B cell (primary cell): ENCODE results near the gene TENM4. TPM values are rescaled to one million over a fixed set of nuclear protein-coding genes. Genes with fewer than 3 reads are reported as not detected.

Experiments
- ATAC-seq: fragments of 200-7000 bp; cut with Tn5 transposase; one replicate; pipeline ENCODE4 v1.10.0; 2021; ENCODE audit warnings: low read depth, mild to moderate bottlenecking, moderate number of reproducible peaks, moderate library complexity
- CTCF ChIA-PET: fragments of 350-600 bp; sonication (Branson Sonifier 250); formaldehyde crosslinking; loops from one replicate; lab custom pipeline; 2021; ENCODE audit warnings: antibody characterized with exemption, inconsistent platforms; lab: Charles Lee
- POLR2A ChIA-PET: fragments of 350-600 bp; sonication (Branson Sonifier 250); formaldehyde crosslinking; loops from one replicate; lab custom pipeline; 2021; ENCODE audit warnings: antibody characterized with exemption; lab: Charles Lee
- DNase-seq: peaks from one replicate; pipeline ENCODE4 v3.0.0; 2013
- H2AFZ ChIP-seq: 2 replicates; pipeline ENCODE4 v1.6.1; 2012; ENCODE audit warnings: mild to moderate bottlenecking, low read depth, low read length; ENCODE audit not compliant: insufficient read depth, poor library complexity, severe bottlenecking
- H3K27ac ChIP-seq, 2 donors: 1 replicate in 1 of 2; 2 replicates in 1 of 2; pipeline ENCODE4 v1.5.1; 2012 to 2013; ENCODE audit warnings: low read length in 2 of 2, mild to moderate bottlenecking in 2 of 2, moderate library complexity in 1 of 2
- H3K27me3 ChIP-seq, 4 experiments: fragments of 200-600 bp in 1 of 4; sonication (generic) in 1 of 4; replicated peaks in 1 of 4; 1 replicate in 2 of 4; 2 replicates in 2 of 4; pipeline versions ENCODE4 v1.6.1 to v1.7.0; 2013 to 2016; ENCODE audit warnings: low read length in 3 of 4, mild to moderate bottlenecking in 2 of 4, mixed read lengths in 1 of 4, moderate library complexity in 1 of 4; ENCODE audit not compliant: insufficient read depth in 4 of 4, control insufficient read depth in 3 of 4; ENCODE audit errors: control extremely low read depth in 1 of 4
- H3K36me3 ChIP-seq, 2 experiments: replicated peaks in 1 of 2; 1 replicate in 1 of 2; 2 replicates in 1 of 2; pipeline versions ENCODE4 v1.6.1 to v1.7.1; 2013; ENCODE audit warnings: low read length in 1 of 2; ENCODE audit not compliant: insufficient read depth in 2 of 2, control insufficient read depth in 1 of 2; ENCODE audit errors: control extremely low read depth in 1 of 2, extremely low read depth in 1 of 2
- H3K4me1 ChIP-seq, 2 donors: fragments of 200-600 bp in 1 of 2; sonication (generic) in 1 of 2; 1 replicate in 1 of 2; 2 replicates in 1 of 2; pipeline versions ENCODE4 v1.5.1 to v1.6.1; 2013 to 2017; ENCODE audit warnings: low read length in 2 of 2; ENCODE audit not compliant: control insufficient read depth in 2 of 2, insufficient read depth in 2 of 2
- H3K4me2 ChIP-seq: replicated peaks from 2 replicates; pipeline ENCODE3; 2012; ENCODE audit warnings: mild to moderate bottlenecking, low read depth, low read length; ENCODE audit not compliant: poor library complexity, severe bottlenecking
- H3K4me3 ChIP-seq, 5 experiments: fragments of 200-600 bp in 1 of 5; sonication (generic) in 1 of 5; 1 replicate in 3 of 5; 2 replicates in 2 of 5; pipeline versions ENCODE4 v1.5.1 to v1.7.0; 2011 to 2016; ENCODE audit warnings: low read length in 4 of 5, mild to moderate bottlenecking in 4 of 5, low read depth in 2 of 5, control low read depth in 1 of 5, moderate library complexity in 1 of 5; ENCODE audit not compliant: insufficient read depth in 1 of 5; ENCODE audit errors: control extremely low read depth in 1 of 5, extremely low read depth in 1 of 5
- H3K79me2 ChIP-seq: fragments of 200-600 bp; sonication (generic); one replicate; pipeline ENCODE4 v1.6.0; 2016; ENCODE audit warnings: low read length; ENCODE audit not compliant: control insufficient read depth, insufficient read depth
- H3K9ac ChIP-seq: fragments of 200-600 bp; sonication (generic); 2 replicates; pipeline ENCODE4 v1.6.1; 2017; ENCODE audit warnings: mild to moderate bottlenecking, low read length, moderate library complexity
- H3K9me3 ChIP-seq, 3 donors: one replicate each; pipeline versions ENCODE4 v1.6.1 to v1.7.1; 2013; ENCODE audit warnings: low read length in 2 of 3; ENCODE audit not compliant: control insufficient read depth in 2 of 3, insufficient read depth in 1 of 3; ENCODE audit errors: control extremely low read depth in 1 of 3
- H4K20me1 ChIP-seq: 2 replicates; pipeline ENCODE4 v1.6.0; 2012; ENCODE audit warnings: mild to moderate bottlenecking, low read length; ENCODE audit not compliant: insufficient read depth, control insufficient read depth, poor library complexity, severe bottlenecking
- H3K27ac Mint-ChIP-seq: one replicate; pipeline ENCODE4 v1.8.0; 2021; ENCODE audit warnings: mixed read lengths
- H3K27me3 Mint-ChIP-seq: one replicate; pipeline ENCODE4 v1.8.0; 2021; ENCODE audit warnings: mixed read lengths
- H3K4me1 Mint-ChIP-seq: one replicate; pipeline ENCODE4 v1.8.0; 2021; ENCODE audit warnings: mixed read lengths
- H3K4me3 Mint-ChIP-seq: one replicate; pipeline ENCODE4 v1.8.0; 2021; ENCODE audit warnings: mixed read lengths
- H3K9me3 Mint-ChIP-seq: one replicate; pipeline ENCODE4 v1.8.0; 2022; ENCODE audit warnings: mixed read lengths; ENCODE audit not compliant: insufficient read depth
- CTCF ChIP-seq: fragments of 200-600 bp; IDR thresholded peaks from one replicate; pipeline ENCODE4 v1.8.0; 2022; ENCODE audit warnings: antibody characterized with exemption, mild to moderate bottlenecking
- EZH2 ChIP-seq: IDR thresholded peaks from 2 replicates; pipeline ENCODE4 v1.6.1; 2012; ENCODE audit warnings: borderline replicate concordance, low read depth, mild to moderate bottlenecking, moderate library complexity, low read length; ENCODE audit not compliant: insufficient read depth, poor library complexity, severe bottlenecking
- WGBS: methylation state at CpG from one replicate; pipeline ENCODE4 v1.1.5; 2013; ENCODE audit warnings: missing lambda C conversion rate; ENCODE audit not compliant: insufficient coverage; 5-methylcytosine and 5-hydroxymethylcytosine counted together
- intact Hi-C: fragments of 100-400 bp; cut with micrococcal nuclease; formaldehyde crosslinking; loops from one replicate; pipeline ENCODE4 v1.10.0; 2022
- polyA plus RNA-seq: library from polyadenylated mRNA; depleted of rRNA; stranded (reverse); fragments of >200 nt; gene quantifications from 2 replicates; pipeline ENCODE4 v1.2.3, GENCODE V29; 2012
- total RNA-seq, 2 donors: library from RNA; stranded (reverse); fragments of 120-200 nt in 1 of 2; gene quantifications; 1 replicate in 1 of 2; 2 replicates in 1 of 2; pipeline versions ENCODE4 v1.2.3 to v1.2.4, GENCODE V29; 2013 to 2022

TENM4 gene
- total and polyA plus RNA-seq, 2 donors (not counting 1 experiment from before 2014, with no cell fraction given): 0.09 to 5.7 TPM

GRCh38 chr11:79249295-79249993 is 191.4 kb downstream of the TENM4 start:
- no peak overlapping the region for H3K4me2 ChIP-seq
- TF ChIP-seq EZH2: no peak
- no peak for TF ChIP-seq CTCF
- ATAC-seq: no peak
- H3K79me2 ChIP-seq: no peaks in the 10 kb centered on the region
- no peak overlapping the region for H3K9ac ChIP-seq
- no peaks in the 10 kb centered on the region for H3K9me3 ChIP-seq
- no peak overlapping the region for H3K4me3 ChIP-seq
- no peaks in the 10 kb centered on the region for H3K4me1 ChIP-seq
- H3K4me3 Mint-ChIP-seq: no peak overlapping the region
- no peaks in the 10 kb centered on the region for H3K4me1 Mint-ChIP-seq
- ChIA-PET CTCF (interaction anchor here (0.6 kb wide), 1 partner anchor 10 kb away, joined by 3 read pairs; no protein-coding TSS in a partner anchor), POLR2A (no interaction called here)
- 84% methylated on average over 4 of the region's 5 CpGs for WGBS
- H2AFZ ChIP-seq: no peak overlapping the region
- no peaks in the 10 kb centered on the region for H3K27me3 ChIP-seq
- H3K27me3 Mint-ChIP-seq: no peaks in the 10 kb centered on the region
- H3K36me3 ChIP-seq: no peaks in the 10 kb centered on the region
- H3K27ac ChIP-seq: no peak overlapping the region
- intact Hi-C loops: no loop called here
- DNase-seq: no peak
- no peaks in the 10 kb centered on the region for H3K9me3 Mint-ChIP-seq
- H3K27ac Mint-ChIP-seq: no peak overlapping the region
- no peaks in the 10 kb centered on the region for H4K20me1 ChIP-seq

GRCh38 chr11:79244798-79245197 is 196.0 kb downstream of the TENM4 start:
- no peak overlapping the region for H3K4me3 Mint-ChIP-seq
- CTCF ChIA-PET: no interaction called here
- 65% methylated on average over 2 of the region's 2 CpGs for WGBS
- ATAC-seq (no peak), DNase-seq (no peak)
- intact Hi-C loops: no loop called here
- H3K27me3 Mint-ChIP-seq: no peaks in the 10 kb centered on the region
- H4K20me1 ChIP-seq: no peaks in the 10 kb centered on the region
- no peak overlapping the region for H3K4me2 ChIP-seq
- no peaks in the 10 kb centered on the region for H3K9me3 ChIP-seq
- no peaks in the 10 kb centered on the region for H3K36me3 ChIP-seq
- no peak overlapping the region for H3K4me3 ChIP-seq
- no peak overlapping the region for H3K9ac ChIP-seq
- POLR2A ChIA-PET: no interaction called here
- H3K27ac Mint-ChIP-seq: no peak overlapping the region
- no peaks in the 10 kb centered on the region for H3K4me1 Mint-ChIP-seq
- TF ChIP-seq EZH2: no peak
- no peaks in the 10 kb centered on the region for H3K27me3 ChIP-seq
- H3K27ac ChIP-seq: no peak overlapping the region
- H3K79me2 ChIP-seq: no peaks in the 10 kb centered on the region
- H2AFZ ChIP-seq: no peak overlapping the region
- no peaks in the 10 kb centered on the region for H3K9me3 Mint-ChIP-seq
- no peaks in the 10 kb centered on the region for H3K4me1 ChIP-seq
